ENCODE measurements around the gene ZSCAN31.

The ZSCAN31 gene

DNA sequence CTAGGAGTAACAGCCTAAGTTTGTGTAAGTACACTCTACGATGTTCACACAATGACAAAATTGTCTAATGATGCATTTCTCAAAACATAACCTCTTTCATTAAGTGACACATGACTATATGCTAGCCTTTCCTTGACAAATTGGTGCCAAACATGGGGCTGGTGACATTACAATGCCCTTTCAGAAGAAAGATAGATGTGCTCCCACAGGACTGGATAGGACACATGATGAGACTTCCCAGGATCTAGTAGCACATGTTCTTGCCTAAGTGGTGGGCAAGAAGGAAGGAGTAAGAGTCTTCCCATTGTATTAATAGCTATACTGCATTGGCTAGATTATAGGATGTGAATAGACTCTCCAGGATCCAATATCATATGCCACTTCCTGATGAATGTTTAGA, 35.3 kb upstream of the ZSCAN31 start:
- TF ChIP-seq SIN3A (IDR thresholded peaks at IDR 0.05; ENCODE audit: borderline replicate concordance, insufficient read depth, low read length) (no peak), FOXP2 (optimal IDR thresholded peaks at IDR 0.05; ENCODE audit: borderline replicate concordance, extremely low read depth, extremely low read length, insufficient read depth) (no peak), POLR2AphosphoS5 (IDR thresholded peaks at IDR 0.05; ENCODE audit: low read depth, low read length) (no peak), TAF1 (IDR thresholded peaks at IDR 0.05; ENCODE audit: borderline replicate concordance, insufficient read depth, low read length) (no peak)
- TF ChIP-seq, protein P1, sequence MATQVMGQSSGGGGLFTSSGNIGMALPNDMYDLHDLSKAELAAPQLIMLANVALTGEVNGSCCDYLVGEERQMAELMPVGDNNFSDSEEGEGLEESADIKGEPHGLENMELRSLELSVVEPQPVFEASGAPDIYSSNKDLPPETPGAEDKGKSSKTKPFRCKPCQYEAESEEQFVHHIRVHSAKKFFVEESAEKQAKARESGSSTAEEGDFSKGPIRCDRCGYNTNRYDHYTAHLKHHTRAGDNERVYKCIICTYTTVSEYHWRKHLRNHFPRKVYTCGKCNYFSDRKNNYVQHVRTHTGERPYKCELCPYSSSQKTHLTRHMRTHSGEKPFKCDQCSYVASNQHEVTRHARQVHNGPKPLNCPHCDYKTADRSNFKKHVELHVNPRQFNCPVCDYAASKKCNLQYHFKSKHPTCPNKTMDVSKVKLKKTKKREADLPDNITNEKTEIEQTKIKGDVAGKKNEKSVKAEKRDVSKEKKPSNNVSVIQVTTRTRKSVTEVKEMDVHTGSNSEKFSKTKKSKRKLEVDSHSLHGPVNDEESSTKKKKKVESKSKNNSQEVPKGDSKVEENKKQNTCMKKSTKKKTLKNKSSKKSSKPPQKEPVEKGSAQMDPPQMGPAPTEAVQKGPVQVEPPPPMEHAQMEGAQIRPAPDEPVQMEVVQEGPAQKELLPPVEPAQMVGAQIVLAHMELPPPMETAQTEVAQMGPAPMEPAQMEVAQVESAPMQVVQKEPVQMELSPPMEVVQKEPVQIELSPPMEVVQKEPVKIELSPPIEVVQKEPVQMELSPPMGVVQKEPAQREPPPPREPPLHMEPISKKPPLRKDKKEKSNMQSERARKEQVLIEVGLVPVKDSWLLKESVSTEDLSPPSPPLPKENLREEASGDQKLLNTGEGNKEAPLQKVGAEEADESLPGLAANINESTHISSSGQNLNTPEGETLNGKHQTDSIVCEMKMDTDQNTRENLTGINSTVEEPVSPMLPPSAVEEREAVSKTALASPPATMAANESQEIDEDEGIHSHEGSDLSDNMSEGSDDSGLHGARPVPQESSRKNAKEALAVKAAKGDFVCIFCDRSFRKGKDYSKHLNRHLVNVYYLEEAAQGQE (IDR thresholded peaks at IDR 0.05; ENCODE audit: insufficient read depth in 1 of 2, low read depth in 2 of 2, low read length in 2 of 2): no peak

DNA sequence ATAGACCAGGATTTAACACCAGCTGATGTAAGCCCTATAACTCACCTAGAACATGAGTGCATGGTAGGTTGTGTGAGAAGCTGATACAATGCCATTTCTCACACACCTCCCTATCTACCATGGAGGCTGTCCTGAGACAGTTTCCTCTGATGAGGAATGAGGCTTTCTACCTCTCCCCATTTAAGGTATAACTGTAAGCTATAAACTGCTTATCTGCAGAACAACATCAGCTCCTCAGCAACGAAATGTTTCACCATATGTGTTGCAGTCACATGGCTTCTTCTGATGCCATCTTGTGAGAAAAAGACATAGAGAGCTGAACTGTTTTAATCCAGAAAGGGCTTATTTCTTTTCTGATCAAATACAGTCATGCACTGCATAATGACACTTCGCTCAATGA, 34.5 kb upstream of the ZSCAN31 start:
- TF ChIP-seq TAF1 (IDR thresholded peaks at IDR 0.05; ENCODE audit: borderline replicate concordance, insufficient read depth, low read length) (no peak), FOXP2 (optimal IDR thresholded peaks at IDR 0.05; ENCODE audit: borderline replicate concordance, extremely low read depth, extremely low read length, insufficient read depth) (no peak), POLR2AphosphoS5 (IDR thresholded peaks at IDR 0.05; ENCODE audit: low read depth, low read length) (no peak), SIN3A (IDR thresholded peaks at IDR 0.05; ENCODE audit: borderline replicate concordance, insufficient read depth, low read length) (no peak)
- TF ChIP-seq, protein P1 (IDR thresholded peaks at IDR 0.05; ENCODE audit: insufficient read depth in 1 of 2, low read depth in 2 of 2, low read length in 2 of 2): no peak

DNA sequence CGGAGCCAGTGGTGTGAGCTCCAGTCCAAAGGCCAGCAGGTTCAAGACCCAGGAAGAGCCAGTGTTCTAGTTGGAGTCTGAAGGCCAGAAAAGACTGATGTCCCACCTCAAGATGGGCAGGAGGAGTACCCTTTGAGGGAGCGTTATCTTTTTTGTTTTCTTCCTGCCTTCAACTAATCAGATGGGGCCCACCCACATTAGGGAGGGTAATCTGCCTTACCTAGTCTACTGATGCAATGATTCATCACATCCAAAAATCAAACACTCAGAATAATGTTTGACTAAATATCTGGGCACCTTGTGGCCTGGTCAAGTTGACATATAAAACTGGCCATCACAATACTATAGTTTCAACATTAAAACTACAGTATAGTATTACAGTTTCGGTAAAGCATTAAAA, 33.5 kb upstream of the ZSCAN31 start:
- TF ChIP-seq FOXP2 (optimal IDR thresholded peaks at IDR 0.05; ENCODE audit: borderline replicate concordance, extremely low read depth, extremely low read length, insufficient read depth) (no peak), TAF1 (IDR thresholded peaks at IDR 0.05; ENCODE audit: borderline replicate concordance, insufficient read depth, low read length) (no peak), POLR2AphosphoS5 (IDR thresholded peaks at IDR 0.05; ENCODE audit: low read depth, low read length) (no peak)
- TF ChIP-seq, protein P1 (IDR thresholded peaks at IDR 0.05; ENCODE audit: insufficient read depth in 1 of 2, low read depth in 2 of 2, low read length in 2 of 2): no peak

DNA sequence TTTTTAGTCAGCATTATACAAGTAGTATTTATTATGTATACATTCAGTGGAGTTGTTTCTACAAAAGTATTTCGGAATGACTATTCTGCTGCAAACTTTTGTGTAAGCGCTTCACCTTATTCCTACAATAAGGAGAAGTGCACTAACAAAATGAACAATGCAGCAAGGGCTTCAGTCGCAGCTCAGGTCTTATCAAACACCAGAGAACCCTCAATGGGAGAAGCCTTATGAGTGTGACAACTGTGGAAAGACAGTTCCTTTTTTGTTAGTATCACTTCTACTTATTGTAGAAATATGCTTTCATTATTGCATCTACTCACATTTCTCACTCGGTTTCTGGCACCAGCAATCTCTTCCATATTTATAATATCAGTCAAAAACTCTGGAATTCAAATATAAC, 32.6 kb upstream of the ZSCAN31 start:
- no peak for TF ChIP-seq TAF1 (IDR thresholded peaks at IDR 0.05; ENCODE audit: borderline replicate concordance, insufficient read depth, low read length)
- no peak for TF ChIP-seq POLR2AphosphoS5 (IDR thresholded peaks at IDR 0.05; ENCODE audit: low read depth, low read length)
- TF ChIP-seq SIN3A (IDR thresholded peaks at IDR 0.05; ENCODE audit: borderline replicate concordance, insufficient read depth, low read length): no peak
- TF ChIP-seq, protein P1 (IDR thresholded peaks at IDR 0.05; ENCODE audit: insufficient read depth in 1 of 2, low read depth in 2 of 2, low read length in 2 of 2): no peak

DNA sequence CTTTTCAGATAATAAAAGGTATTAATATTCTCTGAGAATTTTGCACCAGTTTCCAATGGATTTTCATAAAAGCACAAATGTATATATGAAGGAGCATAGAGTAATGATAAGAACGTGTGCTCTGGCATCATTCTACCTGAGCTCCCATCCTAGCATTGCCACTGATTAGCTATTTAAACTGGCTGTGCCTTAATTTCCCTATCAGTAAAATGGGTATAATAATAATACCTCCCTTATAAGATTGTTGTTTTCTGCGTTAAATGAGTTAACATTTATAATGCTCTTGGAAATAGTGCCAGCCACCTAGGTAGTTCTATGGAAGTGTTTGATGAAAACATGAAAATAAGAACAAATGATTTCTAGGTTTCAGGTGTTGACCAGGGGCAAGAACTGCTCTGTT, 25.0 kb upstream of the ZSCAN31 start:
- TF ChIP-seq TAF1 (IDR thresholded peaks at IDR 0.05; ENCODE audit: borderline replicate concordance, insufficient read depth, low read length) (no peak), POLR2AphosphoS5 (IDR thresholded peaks at IDR 0.05; ENCODE audit: low read depth, low read length) (no peak), FOXP2 (optimal IDR thresholded peaks at IDR 0.05; ENCODE audit: borderline replicate concordance, extremely low read depth, extremely low read length, insufficient read depth) (no peak), SIN3A (IDR thresholded peaks at IDR 0.05; ENCODE audit: borderline replicate concordance, insufficient read depth, low read length) (no peak)
- TF ChIP-seq, protein P1 (IDR thresholded peaks at IDR 0.05; ENCODE audit: insufficient read depth in 1 of 2, low read depth in 2 of 2, low read length in 2 of 2): no peak

All from PFSK-1 (cell line).